H1 (cell line): Measurements from ENCODE around the gene SUPT7L. TPM values are rescaled to one million over a fixed set of nuclear protein-coding genes. Genes with fewer than 3 reads are reported as not detected.

Experiments
- CTCF ChIA-PET: fragments of 300-600 bp; sonication (Branson Sonifier 250); formaldehyde crosslinking; loops from one replicate; lab custom pipeline; 2021; ENCODE audit not compliant: partially characterized antibody; lab: Charles Lee
- POLR2A ChIA-PET: fragments of 300-600 bp; sonication (Branson Sonifier 250); formaldehyde crosslinking; loops from one replicate; lab custom pipeline; 2021; ENCODE audit warnings: inconsistent platforms; ENCODE audit not compliant: partially characterized antibody; lab: Charles Lee
- DNase-seq, 2 experiments: peaks; one replicate each; pipeline versions ENCODE4 v3.0.0 to v3.0.0-alpha.2; 2010 to 2022; ENCODE audit warnings: low spot score in 2 of 2, low read depth in 1 of 2, mixed read lengths in 1 of 2
- FAIRE-seq: peaks from 2 replicates; lab custom pipeline; 2011; peaks lifted over from hg19 to GRCh38; lab: Jason Lieb, UNC
- H2AFZ ChIP-seq: 2 replicates; pipeline ENCODE4 v1.8.1; 2012; ENCODE audit warnings: low read length, inconsistent platforms
- H2AK5ac ChIP-seq: 2 replicates; pipeline ENCODE4 v1.6.1; 2013; ENCODE audit warnings: low read depth, low read length
- H2BK120ac ChIP-seq: replicated peaks from 2 replicates; pipeline ENCODE3; 2013; ENCODE audit warnings: low read depth, low read length, inconsistent platforms
- H2BK12ac ChIP-seq: 2 replicates; pipeline ENCODE4 v1.6.1; 2013; ENCODE audit warnings: low read depth, low read length
- H2BK15ac ChIP-seq: 2 replicates; pipeline ENCODE4 v1.6.1; 2013; ENCODE audit warnings: low read length
- H2BK20ac ChIP-seq: 2 replicates; pipeline ENCODE4 v1.6.1; 2013; ENCODE audit warnings: low read length
- H2BK5ac ChIP-seq: 2 replicates; pipeline ENCODE4 v1.6.1; 2013; ENCODE audit warnings: low read depth, low read length
- H3K14ac ChIP-seq: 2 replicates; pipeline ENCODE4 v1.6.1; 2013; ENCODE audit warnings: inconsistent platforms; ENCODE audit not compliant: insufficient read length
- H3K18ac ChIP-seq: 2 replicates; pipeline ENCODE4 v1.6.1; 2013; ENCODE audit warnings: low read length; ENCODE audit errors: extremely low read depth
- H3K23ac ChIP-seq: 2 replicates; pipeline ENCODE4 v1.6.1; 2013; ENCODE audit warnings: inconsistent platforms; ENCODE audit not compliant: insufficient read length
- H3K23me2 ChIP-seq: 2 replicates; pipeline ENCODE4 v1.6.1; 2013; ENCODE audit warnings: low read depth, low read length
- H3K27ac ChIP-seq: 2 replicates; pipeline ENCODE4 v1.6.1; 2011; ENCODE audit warnings: low read depth, low read length, inconsistent platforms
- H3K27me3 ChIP-seq, 4 experiments: replicated peaks in 1 of 4; 1 replicate in 1 of 4; 2 replicates in 3 of 4; pipeline versions ENCODE4 v1.6.1 to v1.8.1; 2011 to 2013; ENCODE audit warnings: low read length in 3 of 4, mild to moderate bottlenecking in 3 of 4, inconsistent platforms in 2 of 4, mixed read lengths in 2 of 4, moderate library complexity in 1 of 4; ENCODE audit not compliant: control insufficient read depth in 3 of 4, insufficient read depth in 3 of 4; ENCODE audit errors: extremely low read depth in 1 of 4
- H3K36me3 ChIP-seq, 4 experiments: 2 replicates each; pipeline versions ENCODE4 v1.6.1 to v1.8.1; 2011 to 2013; ENCODE audit warnings: mild to moderate bottlenecking in 4 of 4, low read length in 3 of 4, moderate library complexity in 2 of 4, control low read depth in 1 of 4, inconsistent platforms in 1 of 4; ENCODE audit not compliant: insufficient read depth in 4 of 4, control insufficient read depth in 2 of 4
- H3K4ac ChIP-seq: replicated peaks from 2 replicates; pipeline ENCODE3; 2013; ENCODE audit warnings: low read length, low read depth, mixed read lengths, inconsistent platforms; ENCODE audit not compliant: insufficient read length
- H3K4me1 ChIP-seq, 4 experiments: replicated peaks in 1 of 4; 1 replicate in 1 of 4; 2 replicates in 3 of 4; pipeline versions ENCODE4 v1.6.1 to v1.8.1; 2011 to 2013; ENCODE audit warnings: low read length in 3 of 4, inconsistent platforms in 2 of 4, mixed read lengths in 1 of 4; ENCODE audit not compliant: insufficient read depth in 4 of 4, control insufficient read depth in 3 of 4
- H3K4me2 ChIP-seq, 2 experiments: 2 replicates each; pipeline versions ENCODE4 v1.6.1 to v1.8.1; 2011 to 2013; ENCODE audit warnings: low read depth in 2 of 2, low read length in 2 of 2, control low read depth in 1 of 2, inconsistent platforms in 1 of 2, mild to moderate bottlenecking in 1 of 2; ENCODE audit not compliant: insufficient read depth in 1 of 2
- H3K4me3 ChIP-seq, 4 experiments: fragments of 200-600, 300-600 bp in 1 of 4; sonication (generic), shearing (Covaris generic), sonication (Bioruptor Twin) in 1 of 4; 2 replicates each; pipeline versions ENCODE4 v1.5.1 to v1.8.1; 2011 to 2016; ENCODE audit warnings: low read length in 4 of 4, low read depth in 3 of 4, control low read depth in 2 of 4, inconsistent platforms in 2 of 4, mild to moderate bottlenecking in 2 of 4, mixed read lengths in 1 of 4, moderate library complexity in 1 of 4; ENCODE audit not compliant: insufficient read depth in 2 of 4; ENCODE audit errors: extremely low read depth in 1 of 4
- H3K56ac ChIP-seq: replicated peaks from 2 replicates; pipeline ENCODE3; 2013; ENCODE audit warnings: low read depth, mild to moderate bottlenecking, mixed read lengths, low read length, inconsistent platforms; ENCODE audit not compliant: insufficient read length
- H3K79me1 ChIP-seq: 2 replicates; pipeline ENCODE4 v1.6.1; 2013; ENCODE audit warnings: low read depth, low read length, control low read depth
- H3K79me2 ChIP-seq, 2 experiments: 2 replicates each; pipeline versions ENCODE4 v1.6.1 to v1.8.1; 2012 to 2013; ENCODE audit warnings: low read length in 2 of 2, mild to moderate bottlenecking in 2 of 2, inconsistent platforms in 1 of 2; ENCODE audit not compliant: insufficient read depth in 2 of 2, control insufficient read depth in 1 of 2
- H3K9ac ChIP-seq, 4 experiments: replicated peaks in 1 of 4; 1 replicate in 1 of 4; 2 replicates in 3 of 4; pipeline versions ENCODE4 v1.6.1 to v1.8.1; 2011 to 2013; ENCODE audit warnings: low read depth in 3 of 4, low read length in 3 of 4, control low read depth in 2 of 4, mild to moderate bottlenecking in 2 of 4, moderate library complexity in 2 of 4, inconsistent platforms in 1 of 4; ENCODE audit errors: extremely low read depth in 1 of 4
- H3K9me3 ChIP-seq, 2 experiments: 2 replicates each; pipeline versions ENCODE4 v1.6.1 to v1.8.1; 2012 to 2013; ENCODE audit warnings: mild to moderate bottlenecking in 2 of 2, moderate library complexity in 2 of 2, control low read depth in 1 of 2, inconsistent platforms in 1 of 2, low read depth in 1 of 2, low read length in 1 of 2, mixed read lengths in 1 of 2; ENCODE audit not compliant: insufficient read depth in 2 of 2
- H4K20me1 ChIP-seq, 2 experiments: replicated peaks in 1 of 2; 2 replicates each; pipeline versions ENCODE3 to v1.8.1; 2011 to 2013; ENCODE audit warnings: inconsistent platforms in 2 of 2, low read length in 2 of 2, mild to moderate bottlenecking in 1 of 2; ENCODE audit not compliant: insufficient read depth in 2 of 2, control insufficient read depth in 1 of 2
- H4K5ac ChIP-seq: 2 replicates; pipeline ENCODE4 v1.6.1; 2013; ENCODE audit warnings: low read length, low read depth, mixed read lengths, inconsistent platforms; ENCODE audit not compliant: insufficient read length
- H4K8ac ChIP-seq: 2 replicates; pipeline ENCODE4 v1.8.0; 2013; ENCODE audit warnings: mild to moderate bottlenecking, moderate library complexity, low read length, inconsistent platforms; ENCODE audit not compliant: insufficient read depth; ENCODE audit errors: extremely low read depth
- H4K91ac ChIP-seq: replicated peaks from 2 replicates; pipeline ENCODE3; 2013; ENCODE audit warnings: low read length, mixed read lengths, inconsistent platforms; ENCODE audit not compliant: insufficient read length
- BACH1 ChIP-seq: IDR thresholded peaks from 2 replicates; pipeline ENCODE4 v1.6.1; 2012; ENCODE audit warnings: low read length, improper control_type of control experiment
- CTBP2 ChIP-seq: IDR thresholded peaks from 2 replicates; pipeline ENCODE4 v1.7.0; 2011; ENCODE audit warnings: borderline replicate concordance, mild to moderate bottlenecking, moderate library complexity, mixed read lengths, low read length; ENCODE audit not compliant: insufficient read depth, insufficient read length
- CTCF ChIP-seq, 3 experiments: IDR thresholded peaks; 1 replicate in 2 of 3; 2 replicates in 1 of 3; pipeline versions ENCODE4 v1.5.1 to v1.6.1; 2011; ENCODE audit warnings: low read length in 3 of 3, mild to moderate bottlenecking in 3 of 3, inconsistent platforms in 2 of 3, low read depth in 1 of 3, moderate library complexity in 1 of 3; ENCODE audit not compliant: insufficient read depth in 1 of 3; ENCODE audit errors: control extremely low read depth in 1 of 3
- EGR1 ChIP-seq: IDR thresholded peaks from 2 replicates; pipeline ENCODE4 v1.6.1; 2011; ENCODE audit warnings: low read depth, low read length, borderline replicate concordance
- KDM5A ChIP-seq: fragments of 200-600 bp; IDR thresholded peaks from 2 replicates; pipeline ENCODE4 v1.7.1; 2012; ENCODE audit warnings: mild to moderate bottlenecking, low read length, inconsistent platforms, mixed read lengths
- NANOG ChIP-seq: IDR thresholded peaks from 2 replicates; pipeline ENCODE4 v1.6.1; 2011; ENCODE audit warnings: low read length, low read depth, mild to moderate bottlenecking, inconsistent platforms; ENCODE audit not compliant: insufficient read depth, poor library complexity, severe bottlenecking
- RXRA ChIP-seq: IDR thresholded peaks from 2 replicates; pipeline ENCODE4 v1.6.1; 2011; ENCODE audit warnings: low read depth, mild to moderate bottlenecking, low read length, moderate library complexity; ENCODE audit not compliant: insufficient read depth
- SP4 ChIP-seq: IDR thresholded peaks from 2 replicates; pipeline ENCODE4 v1.6.1; 2012; ENCODE audit warnings: low read length, inconsistent platforms
- WGBS, 2 experiments: shearing (Covaris generic) in 1 of 2; methylation state at CpG; one replicate each; pipeline versions ENCODE4 v1.1.6 to v1.1.7; 2013 to 2015; ENCODE audit warnings: low lambda C conversion rate in 2 of 2, mixed read lengths in 2 of 2, inconsistent platforms in 1 of 2, low coverage in 1 of 2, missing lambda C conversion rate in 1 of 2; ENCODE audit not compliant: insufficient replicate concordance in 2 of 2, insufficient coverage in 1 of 2, insufficient read length in 1 of 2; ENCODE audit errors: extremely low coverage in 1 of 2, missing lambda C conversion rate in 1 of 2; 5-methylcytosine and 5-hydroxymethylcytosine counted together
- polyA plus RNA-seq, 7 experiments: library from polyadenylated mRNA; depleted of rRNA in 3 of 7; stranded (reverse) in 5 of 7; unstranded in 2 of 7; fragments of >200 nt in 5 of 7; fragments of 200-250 nt in 2 of 7; gene quantifications; 1 replicate in 5 of 7; 2 replicates in 1 of 7; 4 replicates in 1 of 7; pipeline versions ENCODE4 v1.2.1 to v1.2.3, GENCODE V29; 2011 to 2013; ENCODE audit warnings: missing spikeins in 2 of 7, mixed read lengths in 2 of 7
- total RNA-seq: library from RNA; stranded (reverse); fragmentation: NEBNext Ultra II Directional; extraction: Animal tissue kit (Norgen Biotek cat#: 25700); gene quantifications from 2 replicates; pipeline ENCODE4 v1.2.1, GENCODE V29; 2021
- TF ChIP-seq, protein P1 (sequence below): IDR thresholded peaks from 2 replicates; pipeline ENCODE4 v1.6.1; 2012; ENCODE audit warnings: low read length, inconsistent platforms

The SUPT7L gene
- total and polyA plus RNA-seq, 2 of the 8 experiments (the other 6 are each of a cell fraction or from before 2014, with no cell fraction given), result 22.2 to 26.6 TPM

DNA sequence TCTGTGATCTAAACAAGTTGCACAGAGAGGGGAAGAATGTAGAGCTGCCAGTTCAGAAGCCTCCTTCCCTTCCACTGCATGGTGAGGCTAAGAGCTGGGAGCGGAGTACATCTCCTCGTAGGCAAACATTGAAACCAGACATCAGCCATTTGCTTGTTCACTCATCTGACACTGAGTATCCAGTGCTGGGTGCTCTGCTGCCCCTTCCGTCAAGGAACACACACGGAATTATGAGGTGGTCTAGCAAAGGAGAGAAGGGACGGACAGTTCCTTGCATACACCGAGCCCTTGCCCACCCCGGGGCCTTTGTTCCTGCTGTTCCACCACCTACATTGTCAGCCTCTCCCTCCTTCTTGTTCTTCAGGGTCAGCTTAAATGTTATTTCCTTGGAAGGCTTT is 44.8 kb upstream of the SUPT7L start:
- H3K23ac ChIP-seq, result no peak overlapping the region
- H2AK5ac ChIP-seq, result peak overlapping the region; percentile 59; the same call in 1 of the 2 replicates
- H3K23me2 ChIP-seq, result no peaks in the 10 kb centered on the region
- H3K9me3 ChIP-seq, result no peaks in the 10 kb centered on the region
- peak in 1 of 2 experiments; percentile 34 for DNase-seq
- no peak overlapping the region for H3K4me2 ChIP-seq
- no peak overlapping the region for H3K4ac ChIP-seq
- H3K4me3 ChIP-seq, result no peak overlapping the region
- H4K20me1 ChIP-seq, result no peaks in the 10 kb centered on the region
- no peak overlapping the region for H3K9ac ChIP-seq
- FAIRE-seq, result no peak
- no peak overlapping the region for H3K18ac ChIP-seq
- H2BK20ac ChIP-seq, result no peak overlapping the region
- no peak overlapping the region for H2BK5ac ChIP-seq
- H2BK12ac ChIP-seq, result no peak overlapping the region
- H3K56ac ChIP-seq, result no peak overlapping the region
- 85% methylated on average over 6 of the region's 7 CpGs; no CpG with 5 or more reads in 1 of the 2 experiments for WGBS, 2 experiments
- POLR2A ChIA-PET, result interaction anchor here (1.0 to 2.6 kb wide), 3 partner anchors 8 to 80 kb away, joined by 3 to 11 read pairs (median 3); partner anchors contain the start of gene CCDC121
- H4K91ac ChIP-seq, result no peak overlapping the region
- no peak overlapping the region for H2AFZ ChIP-seq
- no peak overlapping the region for H2BK15ac ChIP-seq
- no peak overlapping the region for H4K5ac ChIP-seq
- no peaks in the 10 kb centered on the region for H3K79me1 ChIP-seq
- no peak overlapping the region for H3K14ac ChIP-seq
- H3K36me3 ChIP-seq, result no peaks in the 10 kb centered on the region
- H3K27ac ChIP-seq, result no peak overlapping the region
- no peaks in the 10 kb centered on the region for H3K79me2 ChIP-seq
- H3K27me3 ChIP-seq, result no peaks in the 10 kb centered on the region
- CTCF ChIA-PET, result interaction anchor here (1.2 to 3.3 kb wide), 2 partner anchors 15 to 137 kb away, joined by 3 to 18 read pairs; no protein-coding TSS in a partner anchor
- H4K8ac ChIP-seq, result no peak overlapping the region
- H3K4me1 ChIP-seq, result peaks cover 0 to 7% (median under 1%) of the 10 kb centered on the region in 4 experiments; a peak in 4 of 7 replicates
- H2BK120ac ChIP-seq, result no peak overlapping the region
- TF ChIP-seq CTCF (IDR thresholded peaks at IDR 0.05; ENCODE audit: control extremely low read depth in 1 of 3, insufficient read depth in 1 of 3, low read depth in 1 of 3, low read length in 3 of 3) (no peak), NANOG (no peak), BACH1 (no peak), EGR1 (no peak), CTBP2 (no peak), SP4 (no peak), RXRA (no peak), KDM5A (no peak)
- TF ChIP-seq, protein P1, sequence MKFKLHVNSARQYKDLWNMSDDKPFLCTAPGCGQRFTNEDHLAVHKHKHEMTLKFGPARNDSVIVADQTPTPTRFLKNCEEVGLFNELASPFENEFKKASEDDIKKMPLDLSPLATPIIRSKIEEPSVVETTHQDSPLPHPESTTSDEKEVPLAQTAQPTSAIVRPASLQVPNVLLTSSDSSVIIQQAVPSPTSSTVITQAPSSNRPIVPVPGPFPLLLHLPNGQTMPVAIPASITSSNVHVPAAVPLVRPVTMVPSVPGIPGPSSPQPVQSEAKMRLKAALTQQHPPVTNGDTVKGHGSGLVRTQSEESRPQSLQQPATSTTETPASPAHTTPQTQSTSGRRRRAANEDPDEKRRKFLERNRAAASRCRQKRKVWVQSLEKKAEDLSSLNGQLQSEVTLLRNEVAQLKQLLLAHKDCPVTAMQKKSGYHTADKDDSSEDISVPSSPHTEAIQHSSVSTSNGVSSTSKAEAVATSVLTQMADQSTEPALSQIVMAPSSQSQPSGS, result no peak
